GM21447 (cell line): ENCODE data around the gene DCAKD.
A peak's percentile ranks its signal among the peaks of the same experiment; 100 is the strongest.

Source experiments
- ATAC-seq: cut with Tn5 transposase; IDR thresholded peaks from one replicate; pipeline ENCODE4 v1.9.1; 2021; ENCODE audit not compliant: unreplicated experiment

DCAKD gene

GRCh38 chr17:45051060-45051719 is at the start of gene DCAKD:
TSS of gene DCAKD (minus strand) at chr17:45051632. CDS start at chr17:45034885, 16,747 bp downstream.
- peak; percentile 79 for ATAC-seq

GRCh38 chr17:45098869-45099616 is 47.6 kb upstream of the DCAKD start:
- no peak for ATAC-seq

GRCh38 chr17:45098081-45098868 is 46.8 kb upstream of the DCAKD start:
- no peak for ATAC-seq

- ATAC-seq: no peak
Measured at GRCh38 chr17:45096926-45097325, 45.5 kb upstream of the DCAKD start.

GRCh38 chr17:45096141-45096540 is 44.7 kb upstream of the DCAKD start:
- no peak for ATAC-seq

GRCh38 chr17:45093444-45094110 is 42.1 kb upstream of the DCAKD start:
- no peak for ATAC-seq

- no peak for ATAC-seq
Measured at GRCh38 chr17:45092911-45093430, 41.5 kb upstream of the DCAKD start.

GRCh38 chr17:45091778-45092425 is 40.5 kb upstream of the DCAKD start:
- ATAC-seq: no peak

GRCh38 chr17:45090711-45091110 is 39.3 kb upstream of the DCAKD start:
- no peak for ATAC-seq

- ATAC-seq: no peak
Measured at GRCh38 chr17:45088741-45089140, 37.3 kb upstream of the DCAKD start.

- no peak for ATAC-seq
Measured at GRCh38 chr17:45087978-45088377, 36.5 kb upstream of the DCAKD start.

GRCh38 chr17:45087504-45087975 is 36.1 kb upstream of the DCAKD start:
- no peak for ATAC-seq

GRCh38 chr17:45086865-45087503 is 35.6 kb upstream of the DCAKD start:
- ATAC-seq: no peak

- ATAC-seq: no peak
Measured at GRCh38 chr17:45086391-45086790, 35.0 kb upstream of the DCAKD start.

- ATAC-seq: no peak
Measured at GRCh38 chr17:45081047-45081703, 29.7 kb upstream of the DCAKD start.

GRCh38 chr17:45077643-45078042 is 26.2 kb upstream of the DCAKD start:
- ATAC-seq: no peak

GRCh38 chr17:45073414-45074070 is 22.1 kb upstream of the DCAKD start:
- no peak for ATAC-seq

- no peak for ATAC-seq
Measured at GRCh38 chr17:45070809-45071208, 19.4 kb upstream of the DCAKD start.

GRCh38 chr17:45070001-45070400 is 18.6 kb upstream of the DCAKD start:
- ATAC-seq: no peak
